ENCODE data around the gene CAMSAP2. TPM values are rescaled to one million over a fixed set of nuclear protein-coding genes. Genes with fewer than 3 reads are reported as not detected.

CAMSAP2 gene, protein sequence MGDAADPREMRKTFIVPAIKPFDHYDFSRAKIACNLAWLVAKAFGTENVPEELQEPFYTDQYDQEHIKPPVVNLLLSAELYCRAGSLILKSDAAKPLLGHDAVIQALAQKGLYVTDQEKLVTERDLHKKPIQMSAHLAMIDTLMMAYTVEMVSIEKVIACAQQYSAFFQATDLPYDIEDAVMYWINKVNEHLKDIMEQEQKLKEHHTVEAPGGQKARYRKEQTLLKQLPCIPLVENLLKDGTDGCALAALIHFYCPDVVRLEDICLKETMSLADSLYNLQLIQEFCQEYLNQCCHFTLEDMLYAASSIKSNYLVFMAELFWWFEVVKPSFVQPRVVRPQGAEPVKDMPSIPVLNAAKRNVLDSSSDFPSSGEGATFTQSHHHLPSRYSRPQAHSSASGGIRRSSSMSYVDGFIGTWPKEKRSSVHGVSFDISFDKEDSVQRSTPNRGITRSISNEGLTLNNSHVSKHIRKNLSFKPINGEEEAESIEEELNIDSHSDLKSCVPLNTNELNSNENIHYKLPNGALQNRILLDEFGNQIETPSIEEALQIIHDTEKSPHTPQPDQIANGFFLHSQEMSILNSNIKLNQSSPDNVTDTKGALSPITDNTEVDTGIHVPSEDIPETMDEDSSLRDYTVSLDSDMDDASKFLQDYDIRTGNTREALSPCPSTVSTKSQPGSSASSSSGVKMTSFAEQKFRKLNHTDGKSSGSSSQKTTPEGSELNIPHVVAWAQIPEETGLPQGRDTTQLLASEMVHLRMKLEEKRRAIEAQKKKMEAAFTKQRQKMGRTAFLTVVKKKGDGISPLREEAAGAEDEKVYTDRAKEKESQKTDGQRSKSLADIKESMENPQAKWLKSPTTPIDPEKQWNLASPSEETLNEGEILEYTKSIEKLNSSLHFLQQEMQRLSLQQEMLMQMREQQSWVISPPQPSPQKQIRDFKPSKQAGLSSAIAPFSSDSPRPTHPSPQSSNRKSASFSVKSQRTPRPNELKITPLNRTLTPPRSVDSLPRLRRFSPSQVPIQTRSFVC (N-terminal part only)
- 23.0 TPM for total RNA-seq

DNA sequence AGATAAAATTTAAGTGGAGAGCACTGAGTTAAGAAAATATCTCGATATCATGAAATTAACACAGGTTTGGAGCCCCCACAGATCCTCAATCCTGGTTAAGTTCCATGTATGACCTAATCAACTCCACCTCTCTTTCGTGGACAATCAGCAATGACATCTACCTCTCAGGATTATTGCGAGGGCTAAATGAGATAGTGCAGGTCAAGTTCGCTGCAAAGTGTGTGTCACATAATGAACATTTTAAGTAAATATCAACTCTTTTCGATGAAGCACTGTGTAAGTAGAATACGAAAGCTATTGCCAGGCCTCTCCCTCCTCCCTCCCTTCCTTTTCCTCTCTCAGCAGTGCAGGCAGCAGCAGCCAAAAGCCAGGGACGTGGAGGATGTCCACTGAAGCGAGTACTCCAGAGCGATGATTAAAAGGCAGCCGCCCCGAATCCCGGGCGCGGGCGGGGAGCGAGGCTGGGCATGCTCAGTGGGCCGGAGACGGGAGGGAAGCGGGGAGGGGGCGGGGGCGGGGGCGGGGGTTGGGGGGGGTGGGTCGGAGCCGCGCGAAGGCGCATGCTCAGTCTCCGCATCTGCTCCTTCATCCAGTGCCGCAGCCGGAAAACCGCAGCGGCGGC is at the start of gene CAMSAP2:
CAMSAP2 (plus strand) TSS at position 567 of the 622 bp plus-strand sequence. CDS start 935 bp downstream, outside the sequence.
- Histone ChIP-seq H3K27ac (ENCODE audit: low read depth, low read length) (peak within 1 kb of the TSS; percentile 98), H3K27me3 (ENCODE audit: control insufficient read depth in 3 of 3, insufficient read depth in 3 of 3, low read length in 3 of 3) (no peaks in the 10 kb centered on the region), H3K9ac (ENCODE audit: low read depth in 1 of 3, low read length in 3 of 3) (peak within 1 kb of the TSS; percentile 90 to 93 (median 92)), H3K9me3 (ENCODE audit: control insufficient read depth in 3 of 3, low read length in 3 of 3) (no peaks in the 10 kb centered on the region), H3K4me3 (ENCODE audit: low read length in 3 of 3) (peak within 1 kb of the TSS; percentile 88 to 96 (median 90)), H3K36me3 (ENCODE audit: control insufficient read depth in 3 of 3, insufficient read depth in 3 of 3, low read length in 3 of 3) (no peaks in the 10 kb centered on the region), H3K4me1 (ENCODE audit: control insufficient read depth in 3 of 3, insufficient read depth in 3 of 3, low read length in 3 of 3) (peaks cover 10 to 19% (median 15%) of the 10 kb centered on the region in 3 donors)

DNA sequence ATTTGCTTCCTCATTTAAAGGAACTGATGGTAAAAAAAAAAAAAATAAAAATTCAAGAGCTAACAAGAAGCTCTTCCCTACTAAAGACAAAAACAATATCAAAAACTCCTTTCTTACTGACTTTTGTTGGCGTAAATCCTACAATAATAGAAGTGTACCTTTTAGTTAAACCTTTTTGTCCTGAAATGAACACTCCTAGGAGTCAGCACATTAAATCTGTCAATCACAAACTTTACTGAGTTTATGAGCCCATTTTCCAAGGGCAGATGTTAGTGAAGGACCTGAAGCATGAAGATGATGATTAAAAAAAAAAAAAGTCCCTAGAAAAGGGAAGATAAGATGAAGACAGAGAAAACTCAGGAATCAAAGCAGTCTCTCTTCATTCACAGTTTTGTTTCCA is 46.4 kb upstream of the CAMSAP2 start:
- Histone ChIP-seq H3K9me3 (ENCODE audit: control insufficient read depth in 3 of 3, low read length in 3 of 3) (no peaks in the 10 kb centered on the region), H3K4me3 (ENCODE audit: low read length in 3 of 3) (no peak overlapping the region), H3K27me3 (ENCODE audit: control insufficient read depth in 3 of 3, insufficient read depth in 3 of 3, low read length in 3 of 3) (no peaks in the 10 kb centered on the region), H3K27ac (ENCODE audit: low read depth, low read length) (no peak overlapping the region), H3K4me1 (ENCODE audit: control insufficient read depth in 3 of 3, insufficient read depth in 3 of 3, low read length in 3 of 3) (no peaks in the 10 kb centered on the region), H3K9ac (ENCODE audit: low read depth in 1 of 3, low read length in 3 of 3) (no peak overlapping the region), H3K36me3 (ENCODE audit: control insufficient read depth in 3 of 3, insufficient read depth in 3 of 3, low read length in 3 of 3) (no peaks in the 10 kb centered on the region)

DNA sequence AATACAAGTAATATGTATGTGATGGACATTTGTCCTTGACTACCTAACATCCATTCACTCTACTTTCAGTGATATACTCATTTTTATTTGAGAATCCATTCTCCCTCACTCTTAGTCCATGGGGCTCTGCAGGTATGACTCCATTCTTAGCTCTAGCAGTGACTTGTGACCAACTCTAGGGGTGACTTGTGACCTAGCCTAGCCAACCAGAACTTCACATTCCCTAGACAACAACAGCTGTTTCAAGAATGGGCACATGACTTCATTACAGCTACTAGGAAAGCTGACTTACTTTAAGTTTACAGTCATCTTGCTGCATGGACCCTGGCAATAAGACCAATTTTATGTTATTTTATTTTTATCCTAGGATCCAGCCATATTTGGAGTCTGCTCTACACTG is 45.4 kb upstream of the CAMSAP2 start:
- Histone ChIP-seq H3K9ac (ENCODE audit: low read depth in 1 of 3, low read length in 3 of 3) (no peak overlapping the region), H3K4me1 (ENCODE audit: control insufficient read depth in 3 of 3, insufficient read depth in 3 of 3, low read length in 3 of 3) (peaks cover 0 to 5% (median 0%) of the 10 kb centered on the region in 3 donors), H3K4me3 (ENCODE audit: low read length in 3 of 3) (no peak overlapping the region), H3K36me3 (ENCODE audit: control insufficient read depth in 3 of 3, insufficient read depth in 3 of 3, low read length in 3 of 3) (no peaks in the 10 kb centered on the region), H3K27ac (ENCODE audit: low read depth, low read length) (no peak overlapping the region), H3K27me3 (ENCODE audit: control insufficient read depth in 3 of 3, insufficient read depth in 3 of 3, low read length in 3 of 3) (no peaks in the 10 kb centered on the region), H3K9me3 (ENCODE audit: control insufficient read depth in 3 of 3, low read length in 3 of 3) (no peaks in the 10 kb centered on the region)

GRCh38 chr1:200694738-200695137 is 44.0 kb upstream of the CAMSAP2 start:
- no peaks in the 10 kb centered on the region for H3K27me3 ChIP-seq (ENCODE audit: control insufficient read depth in 3 of 3, insufficient read depth in 3 of 3, low read length in 3 of 3)
- no peaks in the 10 kb centered on the region for H3K9me3 ChIP-seq (ENCODE audit: control insufficient read depth in 3 of 3, low read length in 3 of 3)
- peaks cover 0 to 5% (median 0%) of the 10 kb centered on the region in 3 donors for H3K4me1 ChIP-seq (ENCODE audit: control insufficient read depth in 3 of 3, insufficient read depth in 3 of 3, low read length in 3 of 3)
- H3K36me3 ChIP-seq (ENCODE audit: control insufficient read depth in 3 of 3, insufficient read depth in 3 of 3, low read length in 3 of 3), result no peaks in the 10 kb centered on the region
- H3K9ac ChIP-seq (ENCODE audit: low read depth in 1 of 3, low read length in 3 of 3), result no peak overlapping the region
- no peak overlapping the region for H3K27ac ChIP-seq (ENCODE audit: low read depth, low read length)
- H3K4me3 ChIP-seq (ENCODE audit: low read length in 3 of 3), result no peak overlapping the region

DNA sequence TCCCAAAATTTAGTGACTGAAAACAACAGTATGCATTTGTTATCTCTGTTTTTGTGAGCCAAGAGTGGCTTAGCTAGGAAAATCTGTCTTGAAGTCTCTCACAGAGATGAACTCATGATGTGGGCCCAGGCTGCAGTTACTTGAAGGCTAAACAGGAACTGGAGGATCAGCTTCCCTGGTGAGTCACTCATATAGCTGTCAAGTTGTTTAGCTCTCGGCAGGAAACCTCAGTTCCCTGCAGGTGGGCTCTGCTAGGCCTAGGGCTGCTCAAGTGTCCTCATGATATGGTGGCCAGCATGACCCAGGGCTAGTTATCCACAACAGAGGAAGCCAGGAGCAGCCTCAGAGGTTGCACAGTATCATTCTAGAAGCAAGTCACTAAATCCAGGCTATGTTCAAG is 38.8 kb upstream of the CAMSAP2 start:
- Histone ChIP-seq H3K4me1 (ENCODE audit: control insufficient read depth in 3 of 3, insufficient read depth in 3 of 3, low read length in 3 of 3) (peaks cover 0 to 5% (median 0%) of the 10 kb centered on the region in 3 donors), H3K27ac (ENCODE audit: low read depth, low read length) (no peak overlapping the region), H3K4me3 (ENCODE audit: low read length in 3 of 3) (no peak overlapping the region), H3K27me3 (ENCODE audit: control insufficient read depth in 3 of 3, insufficient read depth in 3 of 3, low read length in 3 of 3) (no peaks in the 10 kb centered on the region), H3K36me3 (ENCODE audit: control insufficient read depth in 3 of 3, insufficient read depth in 3 of 3, low read length in 3 of 3) (no peaks in the 10 kb centered on the region), H3K9ac (ENCODE audit: low read depth in 1 of 3, low read length in 3 of 3) (no peak overlapping the region), H3K9me3 (ENCODE audit: control insufficient read depth in 3 of 3, low read length in 3 of 3) (no peaks in the 10 kb centered on the region)

DNA sequence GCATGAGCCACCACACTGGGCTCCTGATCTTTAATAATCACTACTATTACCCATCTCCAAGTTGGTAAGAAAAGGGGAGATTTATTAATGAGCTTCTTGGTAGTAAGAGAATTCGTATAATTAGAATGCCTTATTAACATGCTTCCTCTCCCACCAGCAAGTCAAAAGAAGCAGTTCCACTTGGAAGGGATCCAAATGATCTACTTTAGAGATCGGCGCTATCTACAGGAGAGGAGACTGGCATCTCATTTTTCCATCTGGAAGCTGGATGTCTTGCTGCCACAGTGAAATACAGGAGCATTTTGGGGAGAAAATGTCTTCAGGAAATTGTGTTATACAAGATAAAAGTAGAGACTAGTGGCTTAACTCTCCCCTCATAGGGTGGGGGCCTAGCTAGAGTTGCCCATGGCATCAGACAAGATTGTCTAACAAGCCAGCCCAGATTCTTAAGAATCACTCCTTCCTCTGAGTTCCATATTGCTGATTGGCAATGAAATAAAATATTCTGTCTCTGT is 33.6 kb upstream of the CAMSAP2 start:
- no peaks in the 10 kb centered on the region for H3K36me3 ChIP-seq (ENCODE audit: control insufficient read depth in 3 of 3, insufficient read depth in 3 of 3, low read length in 3 of 3)
- no peak overlapping the region for H3K4me3 ChIP-seq (ENCODE audit: low read length in 3 of 3)
- H3K9me3 ChIP-seq (ENCODE audit: control insufficient read depth in 3 of 3, low read length in 3 of 3), result no peaks in the 10 kb centered on the region
- H3K27me3 ChIP-seq (ENCODE audit: control insufficient read depth in 3 of 3, insufficient read depth in 3 of 3, low read length in 3 of 3), result no peaks in the 10 kb centered on the region
- H3K4me1 ChIP-seq (ENCODE audit: control insufficient read depth in 3 of 3, insufficient read depth in 3 of 3, low read length in 3 of 3), result no peaks in the 10 kb centered on the region
- no peak overlapping the region for H3K9ac ChIP-seq (ENCODE audit: low read depth in 1 of 3, low read length in 3 of 3)
- H3K27ac ChIP-seq (ENCODE audit: low read depth, low read length), result no peak overlapping the region

GRCh38 chr1:200706111-200706814 is 32.4 kb upstream of the CAMSAP2 start:
- H3K9me3 ChIP-seq (ENCODE audit: control insufficient read depth in 3 of 3, low read length in 3 of 3), result no peaks in the 10 kb centered on the region
- H3K36me3 ChIP-seq (ENCODE audit: control insufficient read depth in 3 of 3, insufficient read depth in 3 of 3, low read length in 3 of 3), result no peaks in the 10 kb centered on the region
- no peak overlapping the region for H3K9ac ChIP-seq (ENCODE audit: low read depth in 1 of 3, low read length in 3 of 3)
- H3K4me1 ChIP-seq (ENCODE audit: control insufficient read depth in 3 of 3, insufficient read depth in 3 of 3, low read length in 3 of 3), result no peaks in the 10 kb centered on the region
- no peak overlapping the region for H3K27ac ChIP-seq (ENCODE audit: low read depth, low read length)
- H3K4me3 ChIP-seq (ENCODE audit: low read length in 3 of 3), result no peak overlapping the region
- no peaks in the 10 kb centered on the region for H3K27me3 ChIP-seq (ENCODE audit: control insufficient read depth in 3 of 3, insufficient read depth in 3 of 3, low read length in 3 of 3)

DNA sequence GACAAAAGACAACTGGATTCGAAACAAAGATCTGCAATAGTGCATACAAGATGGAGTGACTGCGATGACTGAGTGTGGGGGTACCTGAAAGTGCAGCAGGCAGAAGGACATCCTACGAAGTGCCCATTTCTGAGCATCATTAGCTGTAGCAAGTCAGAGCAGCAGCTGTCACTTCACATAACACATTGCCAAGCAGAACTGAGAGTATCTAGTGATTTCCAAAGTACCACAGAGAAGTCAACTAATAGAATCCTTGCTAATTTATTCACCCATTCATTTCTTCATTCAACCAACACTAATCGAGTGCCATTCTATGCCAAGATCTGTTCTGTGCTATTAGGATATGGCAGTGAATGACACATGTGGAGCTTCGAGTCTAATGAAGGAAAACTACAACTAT is 31.6 kb upstream of the CAMSAP2 start:
- H3K27ac ChIP-seq (ENCODE audit: low read depth, low read length), result no peak overlapping the region

GRCh38 chr1:200708161-200708560 is 30.5 kb upstream of the CAMSAP2 start:
- Histone ChIP-seq H3K9ac (ENCODE audit: low read depth in 1 of 3, low read length in 3 of 3) (no peak overlapping the region), H3K9me3 (ENCODE audit: control insufficient read depth in 3 of 3, low read length in 3 of 3) (no peaks in the 10 kb centered on the region), H3K36me3 (ENCODE audit: control insufficient read depth in 3 of 3, insufficient read depth in 3 of 3, low read length in 3 of 3) (no peaks in the 10 kb centered on the region), H3K27ac (ENCODE audit: low read depth, low read length) (no peak overlapping the region), H3K4me1 (ENCODE audit: control insufficient read depth in 3 of 3, insufficient read depth in 3 of 3, low read length in 3 of 3) (no peaks in the 10 kb centered on the region), H3K27me3 (ENCODE audit: control insufficient read depth in 3 of 3, insufficient read depth in 3 of 3, low read length in 3 of 3) (no peaks in the 10 kb centered on the region), H3K4me3 (ENCODE audit: low read length in 3 of 3) (no peak overlapping the region)

More for the DNA sequence above, 31.6 kb upstream of the CAMSAP2 start:
- H3K36me3 ChIP-seq (ENCODE audit: control insufficient read depth in 3 of 3, insufficient read depth in 3 of 3, low read length in 3 of 3), result no peaks in the 10 kb centered on the region
- H3K9ac ChIP-seq (ENCODE audit: low read depth in 1 of 3, low read length in 3 of 3), result no peak overlapping the region
- H3K9me3 ChIP-seq (ENCODE audit: control insufficient read depth in 3 of 3, low read length in 3 of 3), result no peaks in the 10 kb centered on the region
- no peak overlapping the region for H3K4me3 ChIP-seq (ENCODE audit: low read length in 3 of 3)
- no peaks in the 10 kb centered on the region for H3K27me3 ChIP-seq (ENCODE audit: control insufficient read depth in 3 of 3, insufficient read depth in 3 of 3, low read length in 3 of 3)
- no peaks in the 10 kb centered on the region for H3K4me1 ChIP-seq (ENCODE audit: control insufficient read depth in 3 of 3, insufficient read depth in 3 of 3, low read length in 3 of 3)

Data from skeletal muscle tissue (tissue), 4 donors.